GM13977 (cell line): ENCODE results near the gene ACTRT3.

Experiments used
- DNase-seq: peaks from one replicate; pipeline ENCODE4 v3.0.0; 2012; ENCODE audit warnings: low spot score
- in situ Hi-C: fragments of 300-500 bp; cut with MboI; formaldehyde crosslinking; loops from one replicate; pipeline ENCODE4 v1.12.0; 2022; ENCODE audit warnings: low sequenced_read_pairs, low pct_unique_long_range_greater_than_20kb, mixed read lengths, inconsistent platforms; ENCODE audit not compliant: unreplicated experiment
- TF ChIP-seq, protein P1 (sequence below): IDR thresholded peaks from 2 replicates; pipeline ENCODE4 v1.5.1; 2012; ENCODE audit warnings: mild to moderate bottlenecking, control low read depth; ENCODE audit not compliant: insufficient read depth; ENCODE audit errors: extremely low read depth, missing control alignments

The ACTRT3 gene

DNA sequence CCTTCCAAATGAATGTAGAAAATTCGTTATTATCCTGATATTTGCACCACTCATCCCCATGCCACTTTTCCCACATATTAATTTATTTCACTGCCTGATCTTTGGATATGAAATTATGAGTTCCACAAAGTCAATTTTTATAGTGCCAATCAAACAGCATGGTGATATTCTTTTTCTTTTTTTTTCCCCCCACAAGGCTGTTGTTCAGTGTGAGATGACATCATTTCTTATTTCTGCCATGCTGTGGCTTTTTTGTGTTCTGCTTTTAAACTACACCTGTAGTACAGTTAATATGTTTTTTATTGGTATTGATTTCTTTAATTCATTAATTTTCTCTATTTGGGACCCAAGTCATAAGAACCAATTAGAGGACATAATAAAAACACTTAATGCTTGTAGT lies 18.4 kb upstream of the ACTRT3 start:
- in situ Hi-C loops = no loop called here
- no peak for DNase-seq
- TF ChIP-seq, protein P1, sequence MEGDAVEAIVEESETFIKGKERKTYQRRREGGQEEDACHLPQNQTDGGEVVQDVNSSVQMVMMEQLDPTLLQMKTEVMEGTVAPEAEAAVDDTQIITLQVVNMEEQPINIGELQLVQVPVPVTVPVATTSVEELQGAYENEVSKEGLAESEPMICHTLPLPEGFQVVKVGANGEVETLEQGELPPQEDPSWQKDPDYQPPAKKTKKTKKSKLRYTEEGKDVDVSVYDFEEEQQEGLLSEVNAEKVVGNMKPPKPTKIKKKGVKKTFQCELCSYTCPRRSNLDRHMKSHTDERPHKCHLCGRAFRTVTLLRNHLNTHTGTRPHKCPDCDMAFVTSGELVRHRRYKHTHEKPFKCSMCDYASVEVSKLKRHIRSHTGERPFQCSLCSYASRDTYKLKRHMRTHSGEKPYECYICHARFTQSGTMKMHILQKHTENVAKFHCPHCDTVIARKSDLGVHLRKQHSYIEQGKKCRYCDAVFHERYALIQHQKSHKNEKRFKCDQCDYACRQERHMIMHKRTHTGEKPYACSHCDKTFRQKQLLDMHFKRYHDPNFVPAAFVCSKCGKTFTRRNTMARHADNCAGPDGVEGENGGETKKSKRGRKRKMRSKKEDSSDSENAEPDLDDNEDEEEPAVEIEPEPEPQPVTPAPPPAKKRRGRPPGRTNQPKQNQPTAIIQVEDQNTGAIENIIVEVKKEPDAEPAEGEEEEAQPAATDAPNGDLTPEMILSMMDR = no peak

DNA sequence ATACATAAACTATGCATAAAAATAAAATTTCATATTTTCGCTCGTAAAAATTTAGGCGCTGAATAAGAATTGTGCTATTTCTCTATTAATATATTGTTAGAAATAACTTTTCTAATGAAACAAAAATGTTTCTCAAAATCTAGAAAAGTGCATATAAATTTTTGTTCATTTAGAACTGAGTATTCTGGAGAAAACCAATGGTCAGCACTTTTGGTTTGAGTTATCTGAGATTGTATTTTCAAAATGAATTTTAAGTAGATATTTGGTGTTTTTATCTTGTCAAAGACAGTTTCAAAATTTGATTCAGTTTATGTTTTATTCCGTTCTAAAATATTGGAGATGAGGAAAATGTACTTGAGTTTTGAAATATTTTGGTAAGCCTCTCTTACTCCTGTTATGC lies 17.8 kb upstream of the ACTRT3 start:
- TF ChIP-seq, protein P1 = no peak
- DNase-seq = no peak
- in situ Hi-C loops = no loop called here

DNA sequence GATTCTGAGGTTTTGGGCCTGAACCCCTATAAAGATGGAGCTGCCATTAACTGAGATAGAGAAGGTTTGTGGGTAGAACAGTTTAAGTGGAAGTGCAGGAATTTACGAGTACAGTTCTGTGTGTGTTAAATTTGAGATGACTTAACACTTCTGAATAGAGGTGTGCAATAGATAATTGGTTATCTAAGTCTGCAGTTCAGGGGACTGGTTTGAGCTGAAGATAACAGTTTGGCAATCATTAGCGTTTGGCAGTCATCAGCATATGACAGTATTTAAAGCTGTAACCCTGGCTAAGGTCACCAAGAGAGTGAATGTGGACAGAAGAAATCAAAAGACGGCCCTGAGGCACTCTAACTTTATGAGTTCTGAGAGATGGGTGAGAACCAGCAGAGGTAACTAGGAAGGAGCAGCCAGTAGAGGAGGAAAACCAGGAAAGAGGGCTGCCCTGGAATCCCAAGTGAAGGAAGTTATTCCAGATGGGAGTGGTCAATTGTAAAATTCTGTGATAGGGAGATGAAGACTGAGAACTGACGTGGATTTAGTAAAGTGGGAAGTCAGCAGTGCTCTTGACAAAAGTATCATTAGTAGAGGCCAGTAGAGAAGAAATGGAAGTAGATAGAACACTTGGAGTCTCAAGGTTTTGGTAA lies 12.0 kb upstream of the ACTRT3 start:
- no peak for DNase-seq
- in situ Hi-C loops = no loop called here
- TF ChIP-seq, protein P1 = no peak

DNA sequence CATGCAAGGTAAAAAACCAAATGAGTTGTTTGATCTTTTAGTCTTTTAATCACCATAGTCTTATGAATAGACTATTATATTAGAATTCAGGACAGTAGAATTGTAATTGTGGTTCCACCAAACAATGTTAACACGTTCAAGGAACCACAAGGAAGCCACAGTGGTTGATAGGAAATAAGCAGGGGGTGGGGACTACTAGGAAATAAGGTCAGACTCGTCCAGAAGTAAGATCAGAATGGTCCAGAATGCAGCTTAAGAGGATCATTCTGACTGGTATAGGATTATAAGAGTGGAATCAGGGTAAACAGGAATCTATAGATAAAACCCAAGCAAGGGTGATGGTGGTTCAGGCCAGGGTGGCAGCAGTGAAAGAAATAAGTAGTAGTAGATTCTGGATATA lies 11.4 kb upstream of the ACTRT3 start:
- TF ChIP-seq, protein P1 = no peak
- in situ Hi-C loops = no loop called here

DNA sequence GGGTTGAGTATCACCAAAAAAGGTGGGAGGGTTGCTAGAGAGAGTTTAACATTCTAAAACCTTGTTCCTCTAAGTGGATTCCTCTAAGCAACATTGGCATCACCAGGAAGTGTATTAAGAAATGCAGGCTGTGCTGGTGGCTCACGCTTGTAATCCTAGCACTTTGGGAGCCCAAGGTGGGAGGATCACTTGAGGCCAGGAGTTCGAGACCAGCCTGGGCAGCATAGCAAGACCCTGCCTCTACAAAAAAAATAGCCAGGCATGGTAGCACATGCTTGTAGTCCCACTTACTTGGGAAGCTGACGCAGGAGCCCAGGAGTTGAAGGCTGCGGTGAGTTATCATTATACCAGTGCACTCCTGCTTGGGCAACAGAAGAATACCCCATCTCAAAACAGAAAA lies 8.5 kb upstream of the ACTRT3 start:
- DNase-seq = no peak
- TF ChIP-seq, protein P1 = no peak
- in situ Hi-C loops = no loop called here

More for the DNA sequence above, 11.4 kb upstream of the ACTRT3 start:
- DNase-seq = no peak

DNA sequence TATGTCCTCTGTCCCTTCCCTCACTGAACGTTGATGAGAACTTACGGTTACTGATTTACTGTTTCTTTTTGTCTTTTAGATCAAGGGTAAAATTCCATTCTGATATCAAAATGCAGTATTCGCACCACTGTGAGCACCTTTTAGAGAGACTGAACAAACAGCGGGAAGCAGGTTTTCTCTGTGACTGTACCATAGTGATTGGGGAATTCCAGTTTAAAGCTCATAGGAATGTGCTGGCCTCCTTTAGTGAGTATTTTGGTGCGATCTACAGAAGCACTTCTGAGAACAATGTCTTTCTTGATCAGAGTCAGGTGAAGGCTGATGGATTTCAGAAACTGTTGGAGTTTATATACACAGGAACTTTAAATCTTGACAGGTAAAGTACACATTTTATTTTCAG lies 4.8 kb upstream of the ACTRT3 start:
- DNase-seq = no peak
- TF ChIP-seq, protein P1 = no peak
- in situ Hi-C loops = no loop called here
